ENCODE data around the gene FAH. TPM values are rescaled to one million over a fixed set of nuclear protein-coding genes. Genes with fewer than 3 reads are reported as not detected.

The FAH gene
- total RNA-seq, 1 experiment from 2014 or later: 21.5 TPM

DNA sequence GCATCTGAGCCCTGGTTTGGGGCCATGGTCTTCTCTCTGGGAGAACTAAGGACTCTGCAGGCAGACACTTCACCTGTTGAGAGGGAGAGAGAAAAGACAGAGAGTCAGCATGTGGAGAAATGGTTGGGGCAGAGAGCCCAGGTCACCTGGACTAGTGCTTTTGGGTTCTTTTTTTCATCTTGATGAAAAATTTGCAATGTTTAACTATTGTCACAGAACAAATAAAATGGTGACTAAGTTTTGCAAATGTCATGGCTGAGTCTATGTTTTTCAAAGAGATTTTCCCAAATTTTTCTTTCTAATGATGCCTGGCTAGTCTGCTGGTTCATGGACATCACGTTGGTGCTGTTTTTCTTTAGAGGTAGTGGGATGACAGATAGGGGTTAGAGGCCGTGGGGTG is 17.8 kb downstream of the FAH start:
- Histone ChIP-seq H3K79me2 (ENCODE audit: insufficient read depth, low read length) (no peaks in the 10 kb centered on the region), H3T11ph (ENCODE audit: low read length) (no peak overlapping the region), H2BK15ac (ENCODE audit: low read depth, low read length) (no peak overlapping the region), H2AK5ac (ENCODE audit: insufficient read length, low read length) (no peak overlapping the region), H3K18ac (ENCODE audit: insufficient read length, low read depth, low read length) (no peak overlapping the region), H4K91ac (ENCODE audit: insufficient read length, low read depth, low read length) (no peak overlapping the region), H2BK20ac (ENCODE audit: low read depth, low read length, poor library complexity, severe bottlenecking) (no peak overlapping the region), H2AFZ (ENCODE audit: low read length) (no peak overlapping the region), H3K27me3 (ENCODE audit: insufficient read depth, low read length) (no peaks in the 10 kb centered on the region), H3K4ac (ENCODE audit: low read depth, low read length) (no peak overlapping the region), H3K23me2 (ENCODE audit: insufficient read length, low read depth, low read length, poor library complexity, severe bottlenecking) (no peaks in the 10 kb centered on the region), H3K14ac (ENCODE audit: insufficient read depth, low read length) (no peak overlapping the region), H4K8ac (replicated peaks; ENCODE audit: insufficient read length, low read depth, low read length) (no peak overlapping the region), H3K56ac (ENCODE audit: insufficient read length, low read depth, low read length) (no peak overlapping the region), H3K79me1 (ENCODE audit: insufficient read depth, low read depth, low read length, poor library complexity, severe bottlenecking) (no peaks in the 10 kb centered on the region), H4K5ac (ENCODE audit: insufficient read length, low read depth, low read length) (no peak overlapping the region), H3K4me1 (ENCODE audit: insufficient read depth, low read length) (no peaks in the 10 kb centered on the region), H3K23ac (ENCODE audit: insufficient read length, low read depth, low read length) (no peak overlapping the region), H3K9me3 (ENCODE audit: control insufficient read depth, low read depth, low read length) (no peaks in the 10 kb centered on the region), H2BK5ac (ENCODE audit: insufficient read length, low read length) (no peak overlapping the region), H2BK12ac (ENCODE audit: insufficient read length, low read depth, low read length) (no peak overlapping the region), H3K4me2 (ENCODE audit: insufficient read depth, insufficient read length, low read length) (no peak overlapping the region), H2BK120ac (ENCODE audit: low read depth, low read length, poor library complexity, severe bottlenecking) (no peak overlapping the region), H4K20me1 (ENCODE audit: control insufficient read depth, insufficient read depth, insufficient read length) (peaks cover 4% of the 10 kb centered on the region), H3K27ac (ENCODE audit: insufficient read length, low read depth, low read length) (no peak overlapping the region), H3K9ac (ENCODE audit: extremely low read depth, insufficient read length, low read length) (no peak overlapping the region)
- H3K9me3 Mint-ChIP-seq: no peaks in the 10 kb centered on the region
- no peak overlapping the region for H3K4me3 Mint-ChIP-seq
- H3K27me3 Mint-ChIP-seq (ENCODE audit: low read depth): no peaks in the 10 kb centered on the region
- TF ChIP-seq, protein P1, sequence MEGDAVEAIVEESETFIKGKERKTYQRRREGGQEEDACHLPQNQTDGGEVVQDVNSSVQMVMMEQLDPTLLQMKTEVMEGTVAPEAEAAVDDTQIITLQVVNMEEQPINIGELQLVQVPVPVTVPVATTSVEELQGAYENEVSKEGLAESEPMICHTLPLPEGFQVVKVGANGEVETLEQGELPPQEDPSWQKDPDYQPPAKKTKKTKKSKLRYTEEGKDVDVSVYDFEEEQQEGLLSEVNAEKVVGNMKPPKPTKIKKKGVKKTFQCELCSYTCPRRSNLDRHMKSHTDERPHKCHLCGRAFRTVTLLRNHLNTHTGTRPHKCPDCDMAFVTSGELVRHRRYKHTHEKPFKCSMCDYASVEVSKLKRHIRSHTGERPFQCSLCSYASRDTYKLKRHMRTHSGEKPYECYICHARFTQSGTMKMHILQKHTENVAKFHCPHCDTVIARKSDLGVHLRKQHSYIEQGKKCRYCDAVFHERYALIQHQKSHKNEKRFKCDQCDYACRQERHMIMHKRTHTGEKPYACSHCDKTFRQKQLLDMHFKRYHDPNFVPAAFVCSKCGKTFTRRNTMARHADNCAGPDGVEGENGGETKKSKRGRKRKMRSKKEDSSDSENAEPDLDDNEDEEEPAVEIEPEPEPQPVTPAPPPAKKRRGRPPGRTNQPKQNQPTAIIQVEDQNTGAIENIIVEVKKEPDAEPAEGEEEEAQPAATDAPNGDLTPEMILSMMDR (conservative IDR thresholded peaks at IDR 0.05): no peak
- DNase-seq: no peak
- H3K4me1 Mint-ChIP-seq: no peaks in the 10 kb centered on the region
- H3K36me3 Mint-ChIP-seq (ENCODE audit: insufficient read depth in 1 of 3, low read depth in 3 of 3): peaks cover 10 to 28% (median 17%) of the 10 kb centered on the region in 3 experiments; a peak in 6 of 7 replicates
- no peak overlapping the region for H3K27ac Mint-ChIP-seq
- WGBS (ENCODE audit: extremely low coverage, insufficient read length, low lambda C conversion rate): no CpG with 5 or more reads among the region's 2 CpGs

Data from H9 (cell line).